GM19468 (cell line): ENCODE results near the gene SLC9A3.
"Not testable (repeated sequence)": the region's sequence is repeated elsewhere in the genome, so short reads cannot be mapped to it uniquely, and the experiment has no call there.

ENCODE experiments used
- ATAC-seq: cut with Tn5 transposase; IDR thresholded peaks from one replicate; pipeline ENCODE4 v1.9.1; 2021; ENCODE audit warnings: mild to moderate bottlenecking, moderate library complexity, moderate number of reproducible peaks; ENCODE audit not compliant: unreplicated experiment; ENCODE audit errors: extremely low read depth

SLC9A3 gene

GRCh38 chr5:479566-480319 is 44.5 kb downstream of the SLC9A3 start:
- ATAC-seq, result no peak

GRCh38 chr5:478982-479535 is 45.2 kb downstream of the SLC9A3 start:
- ATAC-seq, result no peak

- no peak for ATAC-seq
Observed at GRCh38 chr5:478369-478981, 45.8 kb downstream of the SLC9A3 start.

DNA sequence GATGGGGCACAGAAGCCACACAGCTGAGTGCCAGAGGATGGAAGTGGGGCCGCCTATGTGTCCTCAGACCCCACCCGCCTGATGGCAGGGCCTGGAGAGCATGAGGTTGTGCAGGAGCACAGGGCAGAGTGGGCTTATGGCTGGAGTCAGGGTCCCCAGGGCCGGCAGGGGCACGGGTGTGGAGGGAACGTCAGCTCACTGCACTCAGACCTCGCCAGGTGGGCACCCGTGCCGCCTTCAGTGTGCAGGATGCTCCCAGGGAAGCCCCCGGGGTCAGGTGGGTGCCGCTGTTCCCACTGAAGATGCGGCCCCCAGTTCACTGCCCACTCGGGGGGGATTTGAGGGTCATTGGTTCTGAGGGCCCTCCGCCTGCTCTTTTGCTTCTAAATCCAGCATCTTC is 46.4 kb downstream of the SLC9A3 start:
- ATAC-seq, result no peak

GRCh38 chr5:477247-477646 is 47.0 kb downstream of the SLC9A3 start:
- ATAC-seq, result no peak

GRCh38 chr5:476814-477175 is 47.5 kb downstream of the SLC9A3 start:
- no peak for ATAC-seq

GRCh38 chr5:476102-476813 is 48.0 kb downstream of the SLC9A3 start:
- ATAC-seq, result no peak

GRCh38 chr5:475704-476101 is 48.5 kb downstream of the SLC9A3 start:
- ATAC-seq, result no peak

- no peak for ATAC-seq
Observed at GRCh38 chr5:474840-475661, 49.2 kb downstream of the SLC9A3 start.

DNA sequence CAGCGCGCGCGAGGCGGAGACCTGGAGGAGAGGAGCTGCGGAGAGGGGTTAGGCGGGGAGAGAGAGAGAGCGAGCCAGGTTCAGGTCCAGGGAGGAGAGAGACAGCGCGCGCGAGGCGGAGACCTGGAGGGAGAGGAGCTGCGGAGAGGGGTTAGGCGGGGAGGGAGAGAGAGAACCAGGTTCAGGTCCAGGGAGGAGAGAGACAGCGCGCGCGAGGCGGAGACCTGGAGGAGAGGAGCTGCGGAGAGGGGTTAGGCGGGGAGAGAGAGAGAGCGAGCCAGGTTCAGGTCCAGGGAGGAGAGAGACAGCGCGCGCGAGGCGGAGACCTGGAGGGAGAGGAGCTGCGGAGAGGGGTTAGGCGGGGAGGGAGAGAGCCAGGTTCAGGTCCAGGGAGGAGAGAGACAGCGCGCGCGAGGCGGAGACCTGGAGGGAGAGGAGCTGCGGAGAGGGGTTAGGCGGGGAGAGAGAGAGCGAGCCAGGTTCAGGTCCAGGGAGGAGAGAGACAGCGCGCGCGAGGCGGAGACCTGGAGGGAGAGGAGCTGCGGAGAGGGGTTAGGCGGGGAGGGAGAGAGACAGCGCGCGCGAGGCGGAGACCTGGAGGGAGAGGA is 49.9 kb downstream of the SLC9A3 start:
- ATAC-seq, result not testable (repeated sequence)

DNA sequence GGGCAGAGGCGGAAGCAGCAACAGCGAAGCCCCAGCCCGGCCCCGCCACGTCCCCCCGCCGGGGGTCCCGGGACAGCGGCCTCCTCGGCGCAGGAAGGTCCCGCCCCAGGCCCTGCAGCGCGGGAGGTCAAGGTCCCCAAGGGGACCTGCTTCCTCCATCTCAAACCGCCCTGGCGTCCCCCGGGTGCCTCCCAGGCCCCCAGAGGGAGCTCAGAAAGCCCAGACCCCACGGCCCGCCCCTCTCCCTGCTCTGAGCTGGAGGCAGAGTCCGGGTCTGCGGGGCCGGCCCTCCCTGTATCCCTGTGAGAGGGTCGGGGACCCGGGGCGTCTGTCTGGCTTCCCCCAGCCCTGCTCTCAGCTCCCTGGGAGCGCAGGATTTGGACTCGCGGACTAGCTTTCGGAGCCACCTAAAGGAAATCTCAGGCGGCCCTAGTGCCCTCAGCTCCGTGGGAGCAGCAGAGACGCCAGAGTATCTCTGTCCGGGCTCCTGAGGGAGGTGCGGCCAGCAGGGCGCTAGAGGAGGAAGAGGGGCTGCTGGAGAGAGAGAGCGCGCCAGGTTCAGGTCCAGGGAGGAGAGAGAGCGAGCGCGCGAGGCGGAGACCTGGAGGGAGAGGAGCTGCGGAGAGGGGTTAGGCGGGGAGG is 50.6 kb downstream of the SLC9A3 start:
- ATAC-seq, result no peak

DNA sequence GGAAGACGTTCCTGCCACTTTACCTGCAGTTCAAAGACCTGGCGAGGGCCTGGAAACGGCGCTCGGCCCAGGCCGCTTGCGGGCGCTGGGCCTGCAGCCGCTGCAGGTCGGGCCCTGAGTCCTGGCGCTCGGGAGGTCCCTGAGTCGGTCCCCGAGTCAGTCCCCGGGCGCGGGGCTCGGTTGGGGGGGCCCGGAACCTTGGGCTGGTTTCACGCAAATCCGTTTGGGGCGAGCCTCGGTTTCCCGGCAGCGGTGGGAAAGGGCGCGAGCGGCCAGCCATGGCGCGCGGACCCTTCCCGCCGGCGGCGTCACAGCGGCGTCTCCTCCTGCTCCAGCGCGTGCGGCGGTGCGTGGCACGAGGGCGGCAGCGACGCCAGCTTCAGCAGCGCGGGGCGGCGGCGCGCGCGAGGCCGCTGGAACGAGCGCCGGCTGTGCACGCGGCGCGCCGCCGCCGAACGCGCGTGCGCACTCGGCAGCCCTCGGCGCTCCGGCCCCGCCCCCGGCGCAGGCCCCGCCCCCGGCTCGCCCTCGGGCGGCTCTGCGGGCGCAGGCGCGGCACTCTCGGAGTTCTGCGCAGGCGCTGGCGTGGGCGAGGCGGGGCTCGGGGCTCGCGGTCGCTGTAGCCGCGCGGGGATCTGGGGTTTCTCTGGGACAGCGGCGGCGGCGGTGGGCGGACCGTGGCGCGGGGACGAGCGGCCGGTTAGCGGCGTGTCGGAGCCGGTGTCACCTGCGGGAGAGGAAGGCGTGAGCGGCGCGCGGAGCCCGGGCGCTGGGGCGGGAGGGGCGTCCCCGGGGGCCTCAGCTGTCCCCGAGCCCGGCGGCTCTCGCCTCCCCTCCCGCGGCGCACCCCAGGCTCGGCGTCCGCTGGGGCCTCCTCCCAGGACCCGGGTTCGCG is 51.3 kb downstream of the SLC9A3 start:
- ATAC-seq, result peak; percentile 61

GRCh38 chr5:472076-472655 is 52.1 kb downstream of the SLC9A3 start:
- ATAC-seq, result no peak

DNA sequence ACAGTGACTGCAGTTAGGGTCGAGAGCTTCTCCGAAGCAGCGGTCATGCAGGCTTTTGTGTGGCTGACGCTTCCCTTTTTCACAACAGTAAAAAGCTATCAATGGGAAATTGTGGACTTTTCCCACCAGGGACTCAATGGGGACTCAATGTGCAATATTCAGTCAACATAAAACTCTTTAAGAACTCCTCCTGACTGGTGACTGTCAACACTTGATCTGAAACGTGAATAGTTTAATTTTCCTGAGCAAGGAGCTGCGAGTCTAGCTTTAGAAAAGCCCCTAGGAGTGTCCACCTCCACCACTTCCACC is 52.5 kb downstream of the SLC9A3 start:
- no peak for ATAC-seq

DNA sequence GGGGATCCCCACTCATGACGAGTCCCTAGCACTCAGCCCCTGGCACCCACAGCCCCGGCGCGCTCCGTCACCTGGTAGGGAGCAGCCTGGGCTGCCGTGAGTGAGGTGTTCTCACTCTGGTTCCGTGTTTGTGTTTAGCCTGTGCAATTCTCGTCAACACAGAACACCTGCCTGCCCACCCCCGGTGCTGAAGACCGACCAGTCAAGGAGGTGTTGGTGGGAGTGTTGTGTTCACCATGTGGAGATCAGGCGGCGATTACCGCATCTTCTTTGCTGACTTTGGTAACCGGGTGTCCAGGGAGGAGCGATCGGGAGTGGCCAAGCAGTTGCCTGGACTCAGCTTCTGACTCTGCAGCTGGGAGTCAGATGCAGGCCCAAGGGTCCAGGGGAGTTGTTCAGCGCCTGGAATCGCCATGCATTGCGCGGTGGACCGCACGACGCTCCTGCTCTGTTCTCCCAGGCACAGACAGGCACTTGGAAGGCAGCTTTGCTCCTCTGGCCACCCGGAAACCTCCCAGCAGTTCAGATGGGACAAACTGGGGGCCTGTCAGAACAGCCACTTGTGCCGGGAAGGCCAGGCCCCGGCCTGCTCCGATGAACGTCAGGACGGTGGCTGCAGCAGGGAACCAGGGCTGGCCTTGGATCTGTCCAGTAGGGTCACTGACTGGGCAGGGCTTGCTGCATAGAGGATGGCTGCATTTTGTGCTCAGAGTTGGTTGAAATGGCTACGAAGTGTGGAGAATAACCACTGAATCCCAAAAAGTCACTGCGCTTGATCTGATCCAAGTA is 53.1 kb downstream of the SLC9A3 start:
- ATAC-seq, result no peak

GRCh38 chr5:469752-470483 is 54.3 kb downstream of the SLC9A3 start:
- ATAC-seq, result no peak

- ATAC-seq, result no peak
Observed at GRCh38 chr5:468401-468800, 55.8 kb downstream of the SLC9A3 start.
